AG04450 (cell line): ENCODE results near the gene LRRC30. TPM values are rescaled to one million over a fixed set of nuclear protein-coding genes. Genes with fewer than 3 reads are reported as not detected.
"Not testable (repeated sequence)": the region's sequence is repeated elsewhere in the genome, so short reads cannot be mapped to it uniquely, and the experiment has no call there.

ENCODE experiments used
- CTCF ChIA-PET: fragments of 300-600, 350-600 bp; formaldehyde crosslinking; extraction: SDS; loops from one replicate; lab custom pipeline; 2022; ENCODE audit warnings: antibody characterized with exemption, inconsistent platforms; lab: Charles Lee
- POLR2A ChIA-PET: fragments of 350-600 bp; formaldehyde crosslinking; extraction: SDS; loops from one replicate; lab custom pipeline; 2021; ENCODE audit warnings: antibody characterized with exemption, inconsistent platforms; lab: Yijun Ruan, JAX
- DNase-seq: peaks from one replicate; pipeline ENCODE4 v3.0.0-alpha.2; 2011; ENCODE audit warnings: low read depth, low spot score
- H3K27ac ChIP-seq: one replicate; pipeline ENCODE4 v1.5.1; 2012; ENCODE audit warnings: low read depth, low read length, control low read depth
- H3K27me3 ChIP-seq: one replicate; pipeline ENCODE4 v1.6.0; 2012; ENCODE audit warnings: low read length; ENCODE audit not compliant: control insufficient read depth, insufficient read depth
- H3K4me3 ChIP-seq: 2 replicates; pipeline ENCODE4 v1.5.1; 2011; ENCODE audit warnings: mild to moderate bottlenecking, low read depth, low read length, control low read depth
- H3K9me3 ChIP-seq: 2 replicates; pipeline ENCODE4 v1.5.1; 2012; ENCODE audit warnings: low read length; ENCODE audit not compliant: control insufficient read depth, insufficient read depth
- polyA plus RNA-seq: library from polyadenylated mRNA; depleted of rRNA; stranded (reverse); fragments of >200 nt; gene quantifications from 2 replicates; pipeline ENCODE4 v1.2.3, GENCODE V29; 2011
- TF ChIP-seq, protein P1 (sequence below): IDR thresholded peaks from 2 replicates; pipeline ENCODE4 v1.5.1; 2011; ENCODE audit warnings: low read depth, low read length, control low read depth, inconsistent platforms

LRRC30 gene
- polyA plus RNA-seq, 1 experiment, result not detected

DNA sequence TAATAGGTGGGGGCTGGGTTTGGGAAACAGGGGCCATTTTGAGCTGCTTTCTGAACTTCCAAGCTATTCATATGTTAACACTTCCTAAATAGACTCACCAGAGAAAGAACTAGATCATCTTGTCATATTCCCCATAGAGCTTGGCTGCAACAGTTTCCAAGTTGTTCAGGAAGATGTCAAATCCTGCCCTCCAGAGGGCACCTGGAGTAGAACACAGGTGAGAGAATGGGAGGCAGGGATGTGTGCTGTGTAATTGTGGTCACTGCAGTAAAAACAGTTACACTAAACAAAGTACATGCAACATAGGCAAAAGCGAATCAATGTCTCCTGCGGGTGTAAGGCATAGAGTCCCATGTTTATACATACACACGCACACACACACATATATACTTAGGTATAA, 34.5 kb upstream of the LRRC30 start:
- ChIA-PET POLR2A (no interaction called here), CTCF (interaction anchor here (0.7 kb wide), 1 partner anchor 140 kb away, joined by 4 read pairs; no protein-coding TSS in a partner anchor)
- H3K27me3 ChIP-seq, result no peaks in the 10 kb centered on the region
- no peak overlapping the region for H3K27ac ChIP-seq
- no peak for DNase-seq
- no peaks in the 10 kb centered on the region for H3K9me3 ChIP-seq
- H3K4me3 ChIP-seq, result no peak overlapping the region
- TF ChIP-seq, protein P1, sequence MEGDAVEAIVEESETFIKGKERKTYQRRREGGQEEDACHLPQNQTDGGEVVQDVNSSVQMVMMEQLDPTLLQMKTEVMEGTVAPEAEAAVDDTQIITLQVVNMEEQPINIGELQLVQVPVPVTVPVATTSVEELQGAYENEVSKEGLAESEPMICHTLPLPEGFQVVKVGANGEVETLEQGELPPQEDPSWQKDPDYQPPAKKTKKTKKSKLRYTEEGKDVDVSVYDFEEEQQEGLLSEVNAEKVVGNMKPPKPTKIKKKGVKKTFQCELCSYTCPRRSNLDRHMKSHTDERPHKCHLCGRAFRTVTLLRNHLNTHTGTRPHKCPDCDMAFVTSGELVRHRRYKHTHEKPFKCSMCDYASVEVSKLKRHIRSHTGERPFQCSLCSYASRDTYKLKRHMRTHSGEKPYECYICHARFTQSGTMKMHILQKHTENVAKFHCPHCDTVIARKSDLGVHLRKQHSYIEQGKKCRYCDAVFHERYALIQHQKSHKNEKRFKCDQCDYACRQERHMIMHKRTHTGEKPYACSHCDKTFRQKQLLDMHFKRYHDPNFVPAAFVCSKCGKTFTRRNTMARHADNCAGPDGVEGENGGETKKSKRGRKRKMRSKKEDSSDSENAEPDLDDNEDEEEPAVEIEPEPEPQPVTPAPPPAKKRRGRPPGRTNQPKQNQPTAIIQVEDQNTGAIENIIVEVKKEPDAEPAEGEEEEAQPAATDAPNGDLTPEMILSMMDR, result no peak

DNA sequence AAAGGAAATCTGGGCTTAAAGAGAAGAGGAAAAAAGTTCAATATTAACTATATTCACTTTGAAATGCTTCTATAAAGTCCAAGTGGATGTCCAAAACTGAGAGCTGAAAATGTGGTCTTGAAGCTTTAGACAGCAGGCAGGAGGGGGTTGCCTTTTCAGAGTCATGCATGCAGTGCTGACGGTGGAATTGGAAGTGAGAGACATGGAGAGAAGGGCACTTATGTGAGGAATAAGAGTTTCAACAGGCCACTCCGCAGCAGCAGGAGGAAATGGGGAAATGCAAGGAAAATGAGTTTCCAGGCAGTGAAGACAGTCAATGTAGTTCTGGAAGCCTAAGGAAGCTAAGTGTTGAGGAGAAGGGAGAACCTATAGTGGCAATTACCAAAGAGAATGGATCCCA, 33.0 kb upstream of the LRRC30 start:
- POLR2A ChIA-PET, result no interaction called here
- Histone ChIP-seq H3K27ac (no peak overlapping the region), H3K4me3 (no peak overlapping the region), H3K27me3 (no peaks in the 10 kb centered on the region), H3K9me3 (no peaks in the 10 kb centered on the region)
- DNase-seq, result no peak
- CTCF ChIA-PET, result no interaction called here
- TF ChIP-seq, protein P1, result no peak

DNA sequence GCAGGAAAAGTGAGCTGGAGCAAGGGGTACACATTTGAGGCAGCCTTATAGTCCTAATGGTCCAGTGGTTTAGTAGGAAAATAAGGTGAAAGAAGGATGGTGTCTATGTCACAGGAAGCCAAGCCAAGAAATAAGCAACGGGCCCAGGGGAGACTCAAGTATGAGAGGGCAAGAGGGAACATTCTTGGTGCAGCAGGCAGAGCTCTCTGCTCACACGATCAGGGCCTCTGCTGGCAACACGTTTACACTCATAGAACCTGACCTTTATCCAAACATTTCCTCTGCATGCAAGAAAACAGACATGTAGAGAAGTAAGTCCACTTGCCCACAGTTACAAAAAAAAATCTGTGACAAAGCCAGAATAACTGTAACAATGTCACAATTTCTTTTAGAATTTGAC, 32.6 kb upstream of the LRRC30 start:
- no peaks in the 10 kb centered on the region for H3K27me3 ChIP-seq
- POLR2A ChIA-PET, result no interaction called here
- H3K9me3 ChIP-seq, result no peaks in the 10 kb centered on the region
- TF ChIP-seq, protein P1, result no peak
- DNase-seq, result no peak
- H3K4me3 ChIP-seq, result no peak overlapping the region
- H3K27ac ChIP-seq, result no peak overlapping the region
- CTCF ChIA-PET, result no interaction called here

DNA sequence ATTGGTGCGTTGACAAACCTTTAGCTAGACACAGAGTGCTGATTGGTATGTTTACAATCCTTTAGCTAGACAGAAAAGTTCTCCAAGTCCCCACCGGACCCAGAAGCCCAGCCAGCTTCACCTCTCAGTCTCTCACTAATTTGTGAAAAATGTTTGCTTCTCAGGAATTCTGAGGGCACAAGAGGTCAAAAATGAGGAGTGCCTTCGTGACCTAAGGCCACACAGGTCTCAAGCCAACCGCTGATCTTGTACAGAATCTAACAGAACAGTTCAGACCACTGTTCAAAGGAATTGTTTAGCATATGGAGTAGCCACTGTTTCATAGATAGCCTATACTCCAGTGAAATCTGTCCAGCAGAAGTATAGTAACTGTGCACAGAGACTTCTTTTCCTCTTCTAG, 29.8 kb upstream of the LRRC30 start:
- no peaks in the 10 kb centered on the region for H3K9me3 ChIP-seq
- ChIA-PET POLR2A (no interaction called here), CTCF (interaction anchor here (1.1 kb wide), 1 partner anchor 24 kb away, joined by 5 read pairs; no protein-coding TSS in a partner anchor)
- no peaks in the 10 kb centered on the region for H3K27me3 ChIP-seq
- TF ChIP-seq, protein P1, result no peak
- no peak for DNase-seq
- no peak overlapping the region for H3K27ac ChIP-seq
- H3K4me3 ChIP-seq, result no peak overlapping the region

DNA sequence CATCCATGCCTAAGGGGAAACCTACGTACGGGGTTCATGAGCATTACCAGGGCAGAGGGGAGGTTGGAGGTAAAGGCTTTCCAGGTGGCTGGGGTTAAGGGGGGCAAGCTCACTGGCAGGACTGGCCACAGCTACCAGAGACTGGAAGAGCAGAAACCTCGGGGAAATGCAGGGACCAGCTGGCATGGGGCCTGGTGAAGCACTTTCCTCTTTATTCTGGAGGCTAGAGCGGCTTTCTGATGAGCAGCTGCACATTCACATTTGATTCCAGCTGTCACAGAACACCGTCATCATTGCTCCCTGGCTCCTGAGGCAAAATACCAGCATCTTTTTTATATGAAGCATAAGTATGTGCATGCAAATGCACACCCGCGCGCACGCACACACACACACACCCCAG, 28.7 kb upstream of the LRRC30 start:
- H3K4me3 ChIP-seq, result no peak overlapping the region
- CTCF ChIA-PET, result no interaction called here
- no peaks in the 10 kb centered on the region for H3K27me3 ChIP-seq
- no peak overlapping the region for H3K27ac ChIP-seq
- POLR2A ChIA-PET, result no interaction called here
- H3K9me3 ChIP-seq, result no peaks in the 10 kb centered on the region
- DNase-seq, result no peak
- TF ChIP-seq, protein P1, result no peak

DNA sequence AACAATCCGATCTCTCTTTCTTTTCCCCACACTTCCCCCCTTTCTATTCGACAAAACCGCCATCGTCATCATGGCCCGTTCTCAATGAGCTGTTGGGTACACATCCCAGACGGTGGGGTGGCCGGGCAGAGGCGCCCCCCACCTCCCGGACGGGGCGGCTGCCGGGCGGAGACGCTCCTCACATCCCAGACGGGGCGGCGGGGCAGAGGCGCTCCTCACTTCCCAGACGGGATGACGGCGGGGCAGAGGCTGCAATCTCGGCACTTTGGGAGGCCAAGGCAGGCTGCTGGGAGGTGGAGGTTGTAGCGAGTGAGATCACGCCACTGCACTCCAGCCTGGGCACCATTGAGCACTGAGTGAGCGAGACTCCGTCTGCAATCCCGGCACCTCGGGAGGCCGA, 27.3 kb upstream of the LRRC30 start:
- POLR2A ChIA-PET, DNase-seq: not testable (repeated sequence)
- CTCF ChIA-PET, result interaction anchor here (1.0 kb wide), 1 partner anchor 27 kb away, joined by 5 read pairs; no protein-coding TSS in a partner anchor

More for the DNA sequence above, 27.3 kb upstream of the LRRC30 start:
- not testable (repeated sequence) for H3K9me3 ChIP-seq, H3K4me3 ChIP-seq, H3K27ac ChIP-seq, H3K27me3 ChIP-seq
